ENCODE measurements around the gene VIT.
"Not testable (repeated sequence)": the region's sequence is repeated elsewhere in the genome, so short reads cannot be mapped to it uniquely, and the experiment has no call there.

Gene VIT

GRCh38 chr2:36807223-36807886 lies 110.8 kb downstream of the VIT start:
- DNase-seq (ENCODE audit: low read depth in 2 of 2) = no peak

- no peak for DNase-seq (ENCODE audit: low read depth in 2 of 2)
These were observed 112.0 kb downstream of the VIT start for GRCh38 chr2:36808386-36809068.

GRCh38 chr2:36809069-36809445 lies 112.5 kb downstream of the VIT start:
- DNase-seq (ENCODE audit: low read depth in 2 of 2) = no peak

GRCh38 chr2:36811071-36811470 lies 114.6 kb downstream of the VIT start:
- DNase-seq (ENCODE audit: low read depth in 2 of 2) = no peak

- DNase-seq (ENCODE audit: low read depth in 2 of 2) = no peak
These were observed 115.7 kb downstream of the VIT start for GRCh38 chr2:36812196-36812595.

- DNase-seq (ENCODE audit: low read depth in 2 of 2) = no peak
These were observed 122.0 kb downstream of the VIT start for GRCh38 chr2:36818542-36818941.

- no peak for DNase-seq (ENCODE audit: low read depth in 2 of 2)
These were observed 122.7 kb downstream of the VIT start for GRCh38 chr2:36819095-36819711.

GRCh38 chr2:36820942-36821605 lies 124.6 kb downstream of the VIT start:
- no peak for DNase-seq (ENCODE audit: low read depth in 2 of 2)

- DNase-seq (ENCODE audit: low read depth in 2 of 2) = no peak
These were observed 127.4 kb downstream of the VIT start for GRCh38 chr2:36823862-36824261.

GRCh38 chr2:36824273-36824672 lies 127.8 kb downstream of the VIT start:
- no peak for DNase-seq (ENCODE audit: low read depth in 2 of 2)

- DNase-seq (ENCODE audit: low read depth in 2 of 2) = not testable (repeated sequence)
These were observed 128.2 kb downstream of the VIT start for GRCh38 chr2:36824683-36825082.

GRCh38 chr2:36831185-36831584 lies 134.7 kb downstream of the VIT start:
- no peak for DNase-seq (ENCODE audit: low read depth in 2 of 2)

GRCh38 chr2:36834203-36834602 lies 137.7 kb downstream of the VIT start:
- no peak for DNase-seq (ENCODE audit: low read depth in 2 of 2)

- DNase-seq (ENCODE audit: low read depth in 2 of 2) = no peak
These were observed 138.4 kb downstream of the VIT start for GRCh38 chr2:36834731-36835524.

GRCh38 chr2:36839976-36840617 lies 143.6 kb downstream of the VIT start:
- DNase-seq (ENCODE audit: low read depth in 2 of 2) = no peak

GRCh38 chr2:36843838-36844237 lies 147.3 kb downstream of the VIT start:
- DNase-seq (ENCODE audit: low read depth in 2 of 2) = no peak

GRCh38 chr2:36849265-36849664 lies 152.8 kb downstream of the VIT start:
- no peak for DNase-seq (ENCODE audit: low read depth in 2 of 2)

- no peak for DNase-seq (ENCODE audit: low read depth in 2 of 2)
These were observed 157.7 kb downstream of the VIT start for GRCh38 chr2:36854241-36854640.

GRCh38 chr2:36855429-36855828 lies 158.9 kb downstream of the VIT start:
- DNase-seq (ENCODE audit: low read depth in 2 of 2) = no peak

- no peak for DNase-seq (ENCODE audit: low read depth in 2 of 2)
These were observed 161.2 kb downstream of the VIT start for GRCh38 chr2:36857713-36858112.
